Endothelial cell of umbilical vein (primary cell): ENCODE data around the gene KCNH8. TPM values are rescaled to one million over a fixed set of nuclear protein-coding genes. Genes with fewer than 3 reads are reported as not detected.

ENCODE experiments used
- BruUV-seq: library from RNA; stranded (reverse); fragments of 400-500 nt; replicated peaks from 2 replicates; lab custom pipeline; 2021; lab: Mats Ljungman, UMichigan
- CTCF ChIA-PET: fragments of 300-600, 350-600 bp; sonication (Branson Sonifier 250); formaldehyde crosslinking; loops from one replicate; lab custom pipeline; 2021; ENCODE audit warnings: antibody characterized with exemption, inconsistent platforms; lab: Charles Lee
- POLR2A ChIA-PET: fragments of 300-600, 350-600 bp; sonication (Branson Sonifier 250); formaldehyde crosslinking; loops from one replicate; lab custom pipeline; 2021; ENCODE audit warnings: antibody characterized with exemption, inconsistent platforms; lab: Charles Lee
- DNase-seq: peaks from one replicate; pipeline ENCODE4 v3.0.0-alpha.2; 2011; ENCODE audit warnings: low read depth, low spot score
- FAIRE-seq: peaks from 2 replicates; lab custom pipeline; 2011; peaks lifted over from hg19 to GRCh38; lab: Jason Lieb, UNC
- H2AFZ ChIP-seq: 2 replicates; pipeline ENCODE4 v1.6.0; 2012; ENCODE audit warnings: low read depth, low read length, control low read depth, inconsistent platforms
- H3K27ac ChIP-seq: 2 replicates; pipeline ENCODE4 v1.5.1; 2011; ENCODE audit warnings: low read depth, mild to moderate bottlenecking, control low read depth, low read length, moderate library complexity; ENCODE audit not compliant: insufficient read depth
- H3K27me3 ChIP-seq, 2 experiments: 2 replicates each; pipeline versions ENCODE4 v1.6.0 to v1.6.1; 2011; ENCODE audit warnings: low read length in 2 of 2, mixed read lengths in 1 of 2; ENCODE audit not compliant: control insufficient read depth in 2 of 2, insufficient read depth in 2 of 2
- H3K36me3 ChIP-seq, 2 experiments: 2 replicates in 1 of 2; 3 replicates in 1 of 2; pipeline ENCODE4 v1.5.1; 2011; ENCODE audit warnings: low read length in 2 of 2, mild to moderate bottlenecking in 1 of 2, moderate library complexity in 1 of 2; ENCODE audit not compliant: control insufficient read depth in 2 of 2, insufficient read depth in 2 of 2; ENCODE audit errors: extremely low read depth in 1 of 2
- H3K4me1 ChIP-seq: 3 replicates; pipeline ENCODE4 v1.5.1; 2011; ENCODE audit warnings: mild to moderate bottlenecking, low read length; ENCODE audit not compliant: control insufficient read depth, insufficient read depth; ENCODE audit errors: extremely low read depth
- H3K4me2 ChIP-seq: 2 replicates; pipeline ENCODE4 v1.6.1; 2011; ENCODE audit warnings: low read length, control low read depth, mixed read lengths; ENCODE audit not compliant: insufficient read depth
- H3K4me3 ChIP-seq, 3 experiments: fragments of 200-600 bp in 1 of 3; sonication (generic), shearing (Covaris generic) in 1 of 3; replicated peaks in 1 of 3; 2 replicates each; pipeline ENCODE4 v1.5.1; 2011 to 2016; ENCODE audit warnings: control low read depth in 3 of 3, low read length in 3 of 3, mild to moderate bottlenecking in 2 of 3, inconsistent platforms in 1 of 3, low read depth in 1 of 3, moderate library complexity in 1 of 3; ENCODE audit not compliant: insufficient read depth in 1 of 3
- H3K79me2 ChIP-seq: 2 replicates; pipeline ENCODE4 v1.6.0; 2012; ENCODE audit warnings: low read length, inconsistent platforms; ENCODE audit not compliant: control insufficient read depth, insufficient read depth
- H3K9ac ChIP-seq: replicated peaks from 2 replicates; pipeline ENCODE3; 2011; ENCODE audit warnings: low read length, control low read depth; ENCODE audit not compliant: insufficient read depth; ENCODE audit errors: extremely low read depth
- H3K9me1 ChIP-seq: replicated peaks from 3 replicates; pipeline ENCODE4 v1.6.0; 2011; ENCODE audit warnings: mild to moderate bottlenecking, low read length; ENCODE audit not compliant: control insufficient read depth, insufficient read depth; ENCODE audit errors: extremely low read depth
- H3K9me3 ChIP-seq: replicated peaks from 2 replicates; pipeline ENCODE4 v1.5.1; 2012; ENCODE audit warnings: low read length, inconsistent platforms; ENCODE audit not compliant: control insufficient read depth, insufficient read depth
- H4K20me1 ChIP-seq: replicated peaks from 2 replicates; pipeline ENCODE3; 2011; ENCODE audit warnings: mild to moderate bottlenecking, low read length; ENCODE audit not compliant: control insufficient read depth, insufficient read depth; ENCODE audit errors: extremely low read depth
- EZH2 ChIP-seq: IDR thresholded peaks from 2 replicates; pipeline ENCODE4 v1.6.1; 2012; ENCODE audit warnings: borderline replicate concordance, low read depth, mild to moderate bottlenecking, moderate library complexity, low read length, inconsistent platforms; ENCODE audit not compliant: severe bottlenecking
- FOS ChIP-seq: IDR thresholded peaks from 2 replicates; pipeline ENCODE4 v1.6.1; 2011; ENCODE audit warnings: mild to moderate bottlenecking, low read length, moderate library complexity, borderline replicate concordance; ENCODE audit not compliant: insufficient read depth
- GATA2 ChIP-seq: IDR thresholded peaks from 2 replicates; pipeline ENCODE4 v1.7.0; 2011; ENCODE audit warnings: low read depth, mild to moderate bottlenecking, moderate library complexity, mixed read lengths, low read length; ENCODE audit not compliant: insufficient read length, insufficient read depth
- JUN ChIP-seq: IDR thresholded peaks from 2 replicates; pipeline ENCODE4 v1.6.1; 2011; ENCODE audit warnings: borderline replicate concordance, low read depth; ENCODE audit not compliant: insufficient read length, insufficient read depth
- MAX ChIP-seq: IDR thresholded peaks from 2 replicates; pipeline ENCODE4 v1.6.1; 2011; ENCODE audit not compliant: insufficient read depth, insufficient read length
- MYC ChIP-seq: IDR thresholded peaks from one replicate; pipeline ENCODE4 v1.6.1; 2011; ENCODE audit warnings: mild to moderate bottlenecking, low read depth, low read length
- POLR2A ChIP-seq: IDR thresholded peaks from 2 replicates; pipeline ENCODE4 v1.6.1; 2012; ENCODE audit warnings: low read depth, mild to moderate bottlenecking, control low read depth, low read length
- POLR2AphosphoS5 ChIP-seq: IDR thresholded peaks from 2 replicates; pipeline ENCODE4 v1.6.1; 2012; ENCODE audit warnings: low read depth, mild to moderate bottlenecking, control low read depth, low read length, moderate library complexity; ENCODE audit not compliant: insufficient read depth
- dilution Hi-C: fragments of 300-500 bp; cut with MboI; formaldehyde crosslinking; loops from one replicate; pipeline ENCODE4 v1.15.0; 2019; ENCODE audit warnings: low sequenced_read_pairs; ENCODE audit not compliant: extremely low pct_ligation_motif_present
- intact Hi-C: fragments of 100-400 bp; cut with micrococcal nuclease; formaldehyde crosslinking; loops from one replicate; pipeline ENCODE4 v1.10.0; 2022
- polyA plus RNA-seq, 4 experiments: library from polyadenylated mRNA; depleted of rRNA in 3 of 4; stranded (reverse) in 3 of 4; unstranded in 1 of 4; fragments of >200 nt; gene quantifications; 2 replicates each; pipeline versions ENCODE4 v1.2.1 to v1.2.3, GENCODE V29; 2011 to 2012; ENCODE audit warnings: missing spikeins in 1 of 4
- total RNA-seq: library from RNA; stranded (reverse); gene quantifications from 2 replicates; pipeline ENCODE4 v1.2.3, GENCODE V29; 2021
- TF ChIP-seq, protein P1 (sequence below), 2 donors: IDR thresholded peaks; 1 replicate in 1 of 2; 2 replicates in 1 of 2; pipeline ENCODE4 v1.5.1; 2011; ENCODE audit warnings: low read length in 2 of 2, mild to moderate bottlenecking in 2 of 2, moderate library complexity in 2 of 2, control low read depth in 1 of 2, inconsistent platforms in 1 of 2, low read depth in 1 of 2; ENCODE audit not compliant: insufficient read depth in 1 of 2; ENCODE audit errors: extremely low read depth in 1 of 2

Gene KCNH8
- total and polyA plus RNA-seq, 2 donors (not counting 3 experiments of a cell fraction or from before 2014, with no cell fraction given), result not detected

DNA sequence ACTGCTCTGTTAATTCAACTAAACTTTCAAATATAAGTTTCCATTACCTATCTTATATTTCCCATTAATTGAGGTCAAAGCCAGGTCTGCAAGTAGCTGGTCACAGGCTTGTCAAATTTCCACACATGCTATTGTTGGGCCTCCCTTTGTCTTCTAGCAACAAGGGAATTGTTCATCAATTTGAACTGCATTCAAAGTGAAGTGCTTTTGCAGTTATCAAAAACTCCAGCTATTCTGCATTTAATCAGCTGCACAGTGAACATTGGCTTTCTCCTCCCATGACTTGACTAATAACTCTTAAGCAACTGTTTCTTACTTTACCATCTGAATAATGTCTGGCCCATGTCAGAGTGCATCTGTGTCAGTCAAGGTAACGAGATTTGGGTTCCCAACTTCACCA, 198.4 kb downstream of the KCNH8 start:
- H3K4me3 ChIP-seq, result no peak overlapping the region
- ChIA-PET CTCF (no interaction called here), POLR2A (no interaction called here)
- no peaks in the 10 kb centered on the region for H3K27me3 ChIP-seq
- no peaks in the 10 kb centered on the region for H4K20me1 ChIP-seq
- dilution Hi-C loops (no loop called here), intact Hi-C loops (no loop called here)
- H3K4me1 ChIP-seq, result no peaks in the 10 kb centered on the region
- peaks cover 1% of the 10 kb centered on the region for H3K9me3 ChIP-seq
- no peak overlapping the region for H3K9ac ChIP-seq
- H3K36me3 ChIP-seq, result no peaks in the 10 kb centered on the region
- DNase-seq (no peak), FAIRE-seq (no peak)
- no peak overlapping the region for H2AFZ ChIP-seq
- H3K27ac ChIP-seq, result no peak overlapping the region
- H3K79me2 ChIP-seq, result no peaks in the 10 kb centered on the region
- H3K9me1 ChIP-seq, result no peaks in the 10 kb centered on the region
- no TSS peak for BruUV-seq
- TF ChIP-seq JUN (no peak), FOS (no peak), GATA2 (no peak), POLR2A (no peak)
- TF ChIP-seq, protein P1, sequence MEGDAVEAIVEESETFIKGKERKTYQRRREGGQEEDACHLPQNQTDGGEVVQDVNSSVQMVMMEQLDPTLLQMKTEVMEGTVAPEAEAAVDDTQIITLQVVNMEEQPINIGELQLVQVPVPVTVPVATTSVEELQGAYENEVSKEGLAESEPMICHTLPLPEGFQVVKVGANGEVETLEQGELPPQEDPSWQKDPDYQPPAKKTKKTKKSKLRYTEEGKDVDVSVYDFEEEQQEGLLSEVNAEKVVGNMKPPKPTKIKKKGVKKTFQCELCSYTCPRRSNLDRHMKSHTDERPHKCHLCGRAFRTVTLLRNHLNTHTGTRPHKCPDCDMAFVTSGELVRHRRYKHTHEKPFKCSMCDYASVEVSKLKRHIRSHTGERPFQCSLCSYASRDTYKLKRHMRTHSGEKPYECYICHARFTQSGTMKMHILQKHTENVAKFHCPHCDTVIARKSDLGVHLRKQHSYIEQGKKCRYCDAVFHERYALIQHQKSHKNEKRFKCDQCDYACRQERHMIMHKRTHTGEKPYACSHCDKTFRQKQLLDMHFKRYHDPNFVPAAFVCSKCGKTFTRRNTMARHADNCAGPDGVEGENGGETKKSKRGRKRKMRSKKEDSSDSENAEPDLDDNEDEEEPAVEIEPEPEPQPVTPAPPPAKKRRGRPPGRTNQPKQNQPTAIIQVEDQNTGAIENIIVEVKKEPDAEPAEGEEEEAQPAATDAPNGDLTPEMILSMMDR (IDR thresholded peaks at IDR 0.05; ENCODE audit: extremely low read depth in 1 of 2, insufficient read depth in 1 of 2, low read depth in 1 of 2, low read length in 2 of 2), result no peak
- no peak overlapping the region for H3K4me2 ChIP-seq

DNA sequence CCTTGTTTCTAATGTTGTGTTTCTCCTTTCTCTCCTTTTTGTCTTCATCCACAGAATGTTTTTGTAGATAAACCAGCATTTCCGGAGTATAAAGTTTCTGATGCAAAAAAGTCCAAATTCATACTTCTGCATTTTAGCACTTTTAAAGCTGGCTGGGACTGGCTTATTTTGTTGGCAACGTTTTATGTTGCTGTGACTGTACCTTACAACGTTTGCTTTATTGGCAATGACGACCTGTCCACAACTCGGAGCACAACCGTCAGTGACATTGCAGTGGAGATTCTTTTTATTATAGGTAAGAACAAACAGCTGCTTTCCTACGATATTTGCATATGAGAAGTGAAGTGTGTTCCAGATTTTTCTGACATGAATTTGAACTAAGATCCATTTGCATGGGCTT, 199.4 kb downstream of the KCNH8 start:
- CTCF ChIA-PET, result interaction anchor here (1.6 kb wide), 1 partner anchor 519 kb away, joined by 23 read pairs; no protein-coding TSS in a partner anchor
- H2AFZ ChIP-seq, result no peak overlapping the region
- TF ChIP-seq MYC (no peak), POLR2A (no peak), POLR2AphosphoS5 (no peak), EZH2 (no peak), JUN (no peak), FOS (no peak), MAX (no peak)
- TF ChIP-seq, protein P1 (IDR thresholded peaks at IDR 0.05; ENCODE audit: extremely low read depth in 1 of 2, insufficient read depth in 1 of 2, low read depth in 1 of 2, low read length in 2 of 2), result no peak
- dilution Hi-C loops (no loop called here), intact Hi-C loops (no loop called here)
- no peaks in the 10 kb centered on the region for H3K9me3 ChIP-seq
- H3K4me3 ChIP-seq, result no peak overlapping the region
- H3K4me2 ChIP-seq, result no peak overlapping the region
- DNase-seq (no peak), FAIRE-seq (no peak)
- no TSS peak for BruUV-seq
- POLR2A ChIA-PET, result no interaction called here
- no peaks in the 10 kb centered on the region for H3K79me2 ChIP-seq
- no peaks in the 10 kb centered on the region for H4K20me1 ChIP-seq
- no peak overlapping the region for H3K27ac ChIP-seq
- no peak overlapping the region for H3K9ac ChIP-seq
- no peaks in the 10 kb centered on the region for H3K9me1 ChIP-seq
- H3K4me1 ChIP-seq, result no peaks in the 10 kb centered on the region
- no peaks in the 10 kb centered on the region for H3K36me3 ChIP-seq
- H3K27me3 ChIP-seq, result no peaks in the 10 kb centered on the region
